OCI-LY1 (cell line): ENCODE data around the gene AIRE.

Source experiments
- H2AFZ ChIP-seq: fragments of 200-600 bp; sonication (generic), shearing (Covaris generic); 2 replicates; pipeline ENCODE4 v1.6.0; 2014; ENCODE audit warnings: antibody characterized with exemption, mild to moderate bottlenecking, low read length
- H3F3A ChIP-seq: fragments of 200-600 bp; sonication (generic), shearing (Covaris generic); 2 replicates; pipeline ENCODE4 v1.6.0; 2014; ENCODE audit warnings: mild to moderate bottlenecking, antibody characterized with exemption, low read length, moderate library complexity; ENCODE audit not compliant: insufficient read depth
- H3K27ac ChIP-seq: fragments of 200-600 bp; sonication (generic); 2 replicates; pipeline ENCODE4 v1.5.1; 2014; ENCODE audit warnings: low read length, mixed run types, mild to moderate bottlenecking, low read depth; ENCODE audit not compliant: poor library complexity, severe bottlenecking
- H3K27me3 ChIP-seq: fragments of 200-600 bp; sonication (generic); 2 replicates; pipeline ENCODE4 v1.6.0; 2014; ENCODE audit warnings: antibody characterized with exemption, mild to moderate bottlenecking, low read length, moderate library complexity; ENCODE audit not compliant: insufficient read depth
- H3K36me3 ChIP-seq: fragments of 200-600 bp; sonication (generic); 2 replicates; pipeline ENCODE4 v1.6.1; 2014; ENCODE audit warnings: mild to moderate bottlenecking, antibody characterized with exemption, low read length, moderate library complexity, mixed read lengths; ENCODE audit not compliant: insufficient read depth
- H3K4me1 ChIP-seq: fragments of 200-600 bp; sonication (generic); 2 replicates; pipeline ENCODE4 v1.5.1; 2014; ENCODE audit warnings: mild to moderate bottlenecking, low read length, moderate library complexity; ENCODE audit not compliant: insufficient read depth, severe bottlenecking
- H3K4me2 ChIP-seq: fragments of 200-600 bp; sonication (generic), shearing (Covaris generic); 2 replicates; pipeline ENCODE4 v1.6.1; 2014; ENCODE audit warnings: low read length
- H3K4me3 ChIP-seq: fragments of 200-600 bp; sonication (generic); 2 replicates; pipeline ENCODE4 v1.5.1; 2014; ENCODE audit warnings: low read length, low read depth, mild to moderate bottlenecking, mixed read lengths; ENCODE audit not compliant: poor library complexity, severe bottlenecking
- H3K79me2 ChIP-seq: fragments of 200-600 bp; shearing (Covaris generic); 2 replicates; pipeline ENCODE4 v1.6.1; 2016; ENCODE audit warnings: mixed run types, low read length, mixed read lengths; ENCODE audit not compliant: insufficient read depth
- H3K9ac ChIP-seq: fragments of 200-600 bp; sonication (generic), shearing (Covaris generic); 2 replicates; pipeline ENCODE4 v1.6.1; 2014; ENCODE audit warnings: mild to moderate bottlenecking, low read length, mixed read lengths
- H3K9me2 ChIP-seq: fragments of 200-600 bp; sonication (generic), shearing (Covaris generic); 2 replicates; pipeline ENCODE4 v1.6.1; 2014; ENCODE audit warnings: low read depth, mild to moderate bottlenecking, low read length, mixed read lengths
- H3K9me3 ChIP-seq: fragments of 200-600 bp; shearing (Covaris generic); 2 replicates; pipeline ENCODE4 v1.6.1; 2014; ENCODE audit warnings: low read length, mixed read lengths
- H4K20me1 ChIP-seq: fragments of 200-600 bp; sonication (generic), shearing (Covaris generic); 2 replicates; pipeline ENCODE4 v1.6.0; 2016; ENCODE audit warnings: mild to moderate bottlenecking, low read length; ENCODE audit not compliant: insufficient read depth
- CTCF ChIP-seq: fragments of 200-600 bp; sonication (generic), shearing (Covaris generic); IDR thresholded peaks from 2 replicates; pipeline ENCODE4 v1.5.1; 2017; ENCODE audit warnings: mild to moderate bottlenecking, antibody characterized with exemption, low read length, moderate library complexity, mixed read lengths
- EZH2 ChIP-seq: fragments of 200-600 bp; sonication (generic), shearing (Covaris generic); IDR thresholded peaks from 2 replicates; pipeline ENCODE4 v1.8.0; 2017; ENCODE audit warnings: borderline replicate concordance, mixed run types, mild to moderate bottlenecking, antibody characterized with exemption, low read length, moderate library complexity, mixed read lengths

AIRE gene

DNA sequence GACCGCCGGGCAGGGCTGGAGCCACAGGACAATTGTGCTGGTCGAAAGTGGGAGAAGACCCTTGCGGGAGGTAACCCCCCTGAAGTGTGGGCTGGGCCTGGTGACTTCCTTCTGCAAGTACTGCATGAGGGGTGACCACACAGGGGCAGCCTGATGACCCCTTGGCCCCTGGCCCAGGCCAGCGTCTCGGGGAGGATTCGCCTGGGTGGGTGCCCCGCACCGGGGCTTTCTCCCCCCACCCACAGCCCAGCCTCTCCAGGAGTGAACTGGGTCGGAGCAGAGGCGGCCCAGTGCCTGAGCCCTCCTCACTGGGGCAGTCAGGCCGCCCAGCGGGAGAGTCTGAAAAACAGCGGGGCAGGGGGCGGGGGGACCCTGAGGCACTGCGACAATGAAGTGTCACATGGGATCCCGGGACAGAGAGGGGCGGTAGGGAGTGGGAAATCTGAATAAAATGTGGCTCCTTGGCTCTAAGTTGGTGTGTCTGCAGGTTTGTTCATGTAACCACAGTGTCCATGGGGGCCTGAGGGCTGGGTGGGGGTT lies 22.4 kb upstream of the AIRE start:
- no peaks in the 10 kb centered on the region for H3K79me2 ChIP-seq
- no peak overlapping the region for H3K27ac ChIP-seq
- no peak overlapping the region for H2AFZ ChIP-seq
- no peak overlapping the region for H3K4me3 ChIP-seq
- no peaks in the 10 kb centered on the region for H3K36me3 ChIP-seq
- H3K27me3 ChIP-seq = peaks cover 7% of the 10 kb centered on the region
- H3K9me3 ChIP-seq = no peaks in the 10 kb centered on the region
- no peaks in the 10 kb centered on the region for H3K4me1 ChIP-seq
- no peak overlapping the region for H3K9ac ChIP-seq
- no peaks in the 10 kb centered on the region for H4K20me1 ChIP-seq
- H3F3A ChIP-seq = no peaks in the 10 kb centered on the region
- H3K9me2 ChIP-seq = no peaks in the 10 kb centered on the region
- H3K4me2 ChIP-seq = no peak overlapping the region
- TF ChIP-seq EZH2 = no peak
- no peak for TF ChIP-seq CTCF

GRCh38 chr21:44263768-44264167 lies 21.9 kb upstream of the AIRE start:
- Histone ChIP-seq H2AFZ (no peak overlapping the region), H3K27me3 (peaks cover 7% of the 10 kb centered on the region), H3F3A (no peaks in the 10 kb centered on the region), H3K4me2 (no peak overlapping the region), H3K9me2 (no peaks in the 10 kb centered on the region), H3K9ac (no peak overlapping the region), H3K79me2 (no peaks in the 10 kb centered on the region), H3K36me3 (no peaks in the 10 kb centered on the region), H3K27ac (no peak overlapping the region), H4K20me1 (no peaks in the 10 kb centered on the region), H3K9me3 (no peaks in the 10 kb centered on the region), H3K4me3 (no peak overlapping the region), H3K4me1 (no peaks in the 10 kb centered on the region)
- TF ChIP-seq CTCF = no peak
- no peak for TF ChIP-seq EZH2

DNA sequence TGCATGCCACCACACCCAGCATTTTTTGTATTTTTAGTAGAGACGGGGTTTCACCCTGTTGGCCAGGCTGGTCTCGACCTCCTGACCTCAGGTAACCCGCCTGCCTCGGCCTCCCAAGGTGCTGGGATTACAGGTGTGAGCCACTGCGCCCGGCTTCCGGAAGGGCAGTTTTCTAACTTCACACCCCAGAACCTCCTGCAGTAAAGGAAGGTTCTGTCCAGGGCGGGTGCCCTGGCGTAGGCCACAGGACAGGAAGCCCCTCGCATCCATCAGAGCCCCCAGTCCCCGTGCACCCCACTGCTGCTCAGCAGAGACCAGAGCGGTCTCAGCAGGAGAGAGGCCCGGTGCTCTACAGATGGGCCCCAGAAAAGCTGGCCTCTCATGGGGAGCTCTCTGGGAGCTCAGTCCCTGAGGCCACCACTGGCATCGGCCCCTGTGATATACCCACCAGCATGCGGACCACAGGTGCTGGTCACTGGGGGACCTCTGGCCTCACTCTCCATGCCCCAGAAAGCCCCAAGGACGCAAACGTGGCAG lies 19.9 kb upstream of the AIRE start:
- Histone ChIP-seq H3F3A (no peaks in the 10 kb centered on the region), H4K20me1 (no peaks in the 10 kb centered on the region), H3K36me3 (no peaks in the 10 kb centered on the region), H3K27ac (no peak overlapping the region), H3K79me2 (no peaks in the 10 kb centered on the region), H3K27me3 (no peaks in the 10 kb centered on the region; the same call in 1 of the 2 replicates), H3K9me2 (no peaks in the 10 kb centered on the region), H2AFZ (no peak overlapping the region), H3K9me3 (no peaks in the 10 kb centered on the region), H3K9ac (no peak overlapping the region), H3K4me2 (no peak overlapping the region), H3K4me3 (no peak overlapping the region), H3K4me1 (no peaks in the 10 kb centered on the region)
- TF ChIP-seq CTCF (no peak), EZH2 (no peak)
